NOMO-1 treated with DMSO at 0.1 percent for 48 hours (cell line): ENCODE measurements around the gene BMP7.

Experiments used
- DNase-seq: peaks from one replicate; lab custom pipeline; 2025; ENCODE audit not compliant: unreplicated experiment; lab: John Stamatoyannopoulos, UW

Gene BMP7

GRCh38 chr20:57231951-57232428 lies 34.5 kb downstream of the BMP7 start:
- no peak for DNase-seq

DNA sequence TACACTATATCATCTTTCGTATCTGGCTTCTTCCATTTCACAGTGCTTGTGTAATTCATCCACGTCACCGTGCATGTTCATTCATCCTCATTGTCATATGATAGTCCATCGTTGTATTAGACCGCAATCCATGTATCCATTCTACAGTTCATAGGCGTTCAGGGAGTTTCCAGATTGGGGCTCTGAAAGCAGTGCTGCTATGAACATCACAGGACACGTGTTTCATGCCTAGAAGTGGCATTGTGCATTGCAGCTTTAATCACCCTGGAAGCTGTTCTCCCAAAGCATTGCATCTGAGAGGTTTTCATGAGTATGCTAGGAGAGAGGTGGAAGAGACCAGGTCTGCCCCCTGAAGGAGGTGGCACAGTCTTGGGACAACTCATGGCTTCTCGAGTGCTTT lies 35.3 kb downstream of the BMP7 start:
- no peak for DNase-seq

- no peak for DNase-seq
Measured at GRCh38 chr20:57230247-57230646, 36.2 kb downstream of the BMP7 start.

DNA sequence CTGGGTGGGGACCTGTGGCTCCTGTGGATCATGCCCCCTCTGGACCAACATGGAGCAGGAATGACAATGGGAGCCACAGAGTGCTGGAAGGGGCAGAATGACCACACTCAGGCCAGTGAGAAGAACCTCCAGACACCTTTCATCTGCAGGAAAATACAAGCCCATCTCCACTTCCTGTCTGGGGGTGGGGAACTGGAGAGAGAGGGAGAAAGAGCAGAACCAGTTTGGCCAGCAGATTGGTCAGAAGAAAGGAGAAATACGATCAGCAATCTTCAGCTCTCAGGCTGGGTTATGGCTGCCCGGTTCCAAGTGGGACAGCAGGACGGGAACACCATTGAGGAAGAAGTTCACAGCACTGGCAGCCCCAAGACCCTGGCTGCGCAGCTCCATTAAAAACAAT lies 37.0 kb downstream of the BMP7 start:
- no peak for DNase-seq

GRCh38 chr20:57225830-57226229 lies 40.6 kb downstream of the BMP7 start:
- no peak for DNase-seq

DNA sequence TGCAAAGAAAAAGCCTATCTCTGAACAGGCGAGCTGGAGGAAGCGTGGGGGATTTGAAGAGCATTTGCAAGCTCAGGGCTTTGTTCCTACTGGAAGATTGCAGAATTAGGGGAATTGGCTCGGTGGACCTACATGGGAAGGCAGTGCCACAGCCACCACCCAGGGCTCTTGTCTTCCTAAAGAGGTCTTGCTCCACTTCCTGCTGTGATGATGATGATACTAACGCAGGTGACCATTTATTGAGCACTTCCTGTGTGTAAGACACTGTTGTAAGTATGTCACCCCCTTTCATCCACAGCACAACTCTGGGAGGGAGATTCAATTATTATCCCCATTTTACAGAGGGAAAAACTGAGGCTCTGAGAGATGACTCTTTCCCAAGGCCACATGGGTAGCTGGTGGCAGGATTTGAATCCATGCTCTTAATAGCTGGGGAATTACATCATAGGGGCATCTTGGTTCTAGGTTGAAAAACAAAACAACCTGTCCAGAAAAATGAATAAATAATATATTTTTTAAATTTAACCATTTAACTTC lies 41.2 kb downstream of the BMP7 start:
- no peak for DNase-seq

DNA sequence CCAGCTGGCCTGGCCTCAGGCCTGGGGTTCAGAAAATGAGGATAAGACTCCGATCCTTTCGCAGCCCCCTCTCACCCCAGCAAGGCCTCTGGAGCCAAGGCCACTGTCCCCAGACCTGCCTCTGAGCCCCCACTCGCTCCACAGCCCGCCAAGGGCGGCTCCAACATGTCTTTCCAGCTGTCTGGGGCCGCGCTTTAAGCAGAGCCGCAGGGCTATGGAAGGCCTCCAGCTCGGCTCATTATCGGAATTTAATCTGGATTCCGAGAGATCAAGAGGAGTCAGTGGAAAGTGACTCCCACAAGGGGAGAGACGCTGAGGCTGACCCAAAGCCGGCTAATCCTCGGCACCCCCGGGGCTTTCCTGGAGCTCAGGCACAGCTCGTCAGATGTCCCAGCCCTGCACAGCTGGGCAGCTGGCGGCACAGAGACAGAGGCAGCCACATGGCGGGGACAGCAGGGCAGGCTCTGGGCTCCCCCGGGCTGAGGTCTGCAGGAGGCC lies 41.8 kb downstream of the BMP7 start:
- no peak for DNase-seq

- no peak for DNase-seq
Measured at GRCh38 chr20:57223648-57224489, 42.6 kb downstream of the BMP7 start.

- no peak for DNase-seq
Measured at GRCh38 chr20:57222631-57222950, 43.9 kb downstream of the BMP7 start.

DNA sequence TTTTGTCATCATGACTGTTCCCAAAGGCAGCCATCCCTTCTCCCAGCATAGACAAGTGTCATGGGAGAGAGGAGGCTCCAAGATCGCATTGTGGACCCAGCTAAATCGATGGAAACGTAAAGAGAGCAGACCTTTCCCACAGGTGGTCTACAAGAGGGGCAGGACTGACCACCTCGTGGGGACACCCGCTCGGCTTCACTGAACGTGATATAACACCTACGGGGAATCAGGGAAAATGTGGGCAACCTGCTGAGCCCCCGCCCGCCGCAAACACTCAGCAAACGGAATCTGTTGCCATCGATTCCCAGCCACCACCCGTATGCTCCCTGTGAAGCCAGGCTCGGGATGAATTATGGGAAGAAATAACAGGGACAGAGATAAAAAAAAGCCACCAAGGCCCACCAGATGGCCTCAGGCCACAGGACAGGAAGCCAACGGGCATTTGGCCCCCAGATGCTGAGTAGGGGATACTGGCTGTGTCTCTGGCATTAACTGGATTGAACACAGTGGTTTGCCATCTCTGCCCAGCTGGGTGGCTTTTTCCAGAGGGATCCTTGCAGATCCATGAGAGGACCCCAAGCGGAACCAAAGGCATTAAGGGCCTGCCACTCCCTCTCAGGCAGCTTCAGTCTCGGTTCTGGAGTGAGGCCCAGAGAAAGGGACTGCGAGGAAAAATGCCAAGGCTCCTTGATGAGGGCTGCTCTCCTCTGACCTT lies 44.4 kb downstream of the BMP7 start:
- DNase-seq = no peak

- DNase-seq = no peak
Measured at GRCh38 chr20:57220337-57221145, 45.9 kb downstream of the BMP7 start.

DNA sequence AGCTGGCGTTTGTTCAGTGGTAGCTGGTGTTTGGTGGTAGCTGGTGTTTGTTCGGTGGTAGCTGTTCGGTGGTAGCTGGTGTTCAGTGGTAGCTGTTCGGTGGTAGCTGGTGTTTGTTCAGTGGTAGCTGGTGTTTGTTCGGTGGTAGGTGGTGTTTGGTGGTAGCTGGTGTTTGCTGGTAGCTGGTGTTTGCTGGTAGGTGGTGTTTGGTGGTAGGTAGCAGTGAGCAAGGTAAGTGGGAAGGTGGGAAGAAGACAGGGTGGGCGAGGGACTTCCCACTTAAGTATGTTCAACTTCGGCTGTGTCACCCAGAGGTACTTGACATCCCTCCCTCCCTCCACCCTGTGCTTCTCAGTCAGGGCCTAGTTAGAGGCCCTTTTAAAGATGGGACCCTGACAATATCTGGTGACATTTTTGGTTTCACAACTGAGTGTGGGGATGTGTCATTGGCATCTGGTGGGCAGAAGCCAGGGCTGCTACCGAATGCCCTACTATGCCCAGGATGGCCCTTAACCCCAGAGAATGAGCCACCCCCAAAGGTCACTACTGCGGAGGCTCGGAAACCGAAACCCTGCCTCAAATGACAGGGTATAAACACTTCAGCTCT lies 47.3 kb downstream of the BMP7 start:
- no peak for DNase-seq

DNA sequence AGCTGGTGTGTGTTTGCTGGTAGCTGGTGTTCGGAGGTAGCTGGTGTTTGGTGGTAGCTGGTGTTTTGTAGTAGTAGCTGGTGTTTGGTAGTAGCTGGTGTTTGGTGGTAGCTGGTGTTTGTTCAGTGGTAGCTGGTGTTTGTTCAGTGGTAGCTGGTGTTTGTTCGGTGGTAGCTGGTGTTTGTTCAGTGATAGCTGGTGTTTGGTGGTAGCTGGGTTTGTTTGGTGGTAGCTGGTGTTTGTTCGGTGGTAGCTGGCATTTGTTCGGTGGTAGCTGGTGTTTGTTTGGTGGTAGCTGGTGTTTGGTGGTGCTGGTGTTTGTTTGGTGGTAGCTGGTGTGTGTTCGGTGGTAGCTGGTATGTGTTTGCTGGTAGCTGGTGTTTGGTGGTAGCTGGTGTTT lies 48.0 kb downstream of the BMP7 start:
- no peak for DNase-seq

DNA sequence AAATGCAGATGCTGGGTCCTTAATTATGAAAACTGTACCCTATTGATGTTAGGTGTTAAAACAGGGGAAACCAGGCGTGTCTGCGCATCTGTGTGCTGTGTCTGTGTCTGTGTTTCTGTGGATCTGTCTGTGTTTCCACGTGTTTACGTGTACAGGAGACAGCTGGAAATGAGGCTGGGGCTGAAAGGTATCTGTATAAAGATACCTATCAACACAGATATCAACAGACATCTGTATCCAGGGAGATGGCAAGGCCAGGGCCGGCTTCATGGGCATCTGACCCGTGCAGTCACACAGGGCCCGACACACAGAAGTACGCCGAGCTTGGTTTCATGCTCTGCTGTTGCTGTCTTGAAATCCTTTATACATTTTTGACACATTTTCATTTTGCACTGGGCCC lies 48.6 kb downstream of the BMP7 start:
- no peak for DNase-seq

GRCh38 chr20:57216669-57217068 lies 49.8 kb downstream of the BMP7 start:
- DNase-seq = no peak

- DNase-seq = no peak
Measured at GRCh38 chr20:57215826-57216471, 50.5 kb downstream of the BMP7 start.

DNA sequence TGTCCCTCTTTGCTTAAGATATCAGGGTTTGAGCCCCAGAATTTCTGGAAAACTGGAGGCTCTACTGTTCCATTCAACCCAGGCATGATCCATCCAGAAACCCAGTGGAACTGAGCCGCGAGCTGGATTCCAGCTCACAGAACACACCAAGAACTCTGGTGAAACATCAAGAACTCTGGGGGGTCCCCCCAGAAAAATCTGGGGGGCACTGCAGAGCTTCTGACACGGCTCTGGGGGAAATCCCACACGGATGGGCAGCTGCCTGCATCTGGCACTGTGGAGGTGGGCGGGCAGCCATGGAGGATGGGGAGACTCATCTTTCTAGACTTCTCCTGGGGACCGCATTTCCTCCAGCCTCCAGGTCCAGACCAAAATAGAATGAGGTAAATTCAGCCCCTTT lies 51.0 kb downstream of the BMP7 start:
- no peak for DNase-seq

GRCh38 chr20:57214948-57215347 lies 51.5 kb downstream of the BMP7 start:
- no peak for DNase-seq

DNA sequence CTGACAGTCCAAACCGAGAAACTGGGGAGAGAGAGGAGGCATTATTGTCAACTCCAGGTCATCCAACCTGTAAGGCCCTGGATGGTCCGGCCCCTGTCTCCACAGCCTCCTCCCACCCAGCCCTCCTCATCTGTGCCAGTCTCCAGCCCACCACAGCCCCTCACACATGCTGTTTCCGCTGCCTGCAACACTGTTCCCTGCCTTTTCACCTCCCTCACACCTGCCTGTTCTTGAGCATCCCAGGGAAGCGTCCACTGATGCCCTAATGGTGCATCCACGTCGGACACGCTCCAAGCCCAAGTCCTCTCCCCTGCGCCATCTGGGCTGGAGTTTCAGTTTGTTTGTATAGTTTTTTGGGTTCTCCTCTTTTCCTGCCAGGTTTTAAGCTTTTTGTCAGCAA lies 52.0 kb downstream of the BMP7 start:
- no peak for DNase-seq

DNA sequence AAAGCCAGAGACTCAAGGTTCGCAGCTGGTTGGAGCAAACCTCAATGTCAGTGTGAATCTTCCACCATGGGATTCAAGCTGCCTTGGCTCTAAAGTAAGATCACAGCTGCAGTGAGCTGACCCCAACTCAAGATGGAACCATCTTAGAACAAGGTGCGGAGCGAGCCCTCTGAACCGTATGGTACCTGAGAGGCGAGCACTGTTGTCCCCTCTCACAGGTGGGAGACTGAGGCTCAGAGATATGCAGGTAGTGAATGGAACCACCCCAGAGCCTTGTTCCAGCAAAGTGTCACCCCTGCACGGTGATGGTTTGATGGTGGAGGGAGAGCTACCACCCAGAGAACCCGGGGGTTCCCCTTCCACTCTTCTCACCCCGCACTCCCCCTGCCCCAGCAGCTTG lies 52.5 kb downstream of the BMP7 start:
- DNase-seq = no peak
